DND-41 (cell line): ENCODE results near the gene ADGRA3.

Experiments
- EZH2 ChIP-seq: IDR thresholded peaks from 3 replicates; pipeline ENCODE4 v1.6.1; 2012; ENCODE audit warnings: borderline replicate concordance, low read depth, mild to moderate bottlenecking, moderate library complexity, low read length, inconsistent platforms; ENCODE audit not compliant: severe bottlenecking
- TF ChIP-seq, protein P1 (sequence below): IDR thresholded peaks from 2 replicates; pipeline ENCODE4 v1.5.1; 2012; ENCODE audit warnings: borderline replicate concordance, low read length, moderate library complexity, mild to moderate bottlenecking; ENCODE audit not compliant: poor library complexity, severe bottlenecking; ENCODE audit errors: extremely low read depth

DNA sequence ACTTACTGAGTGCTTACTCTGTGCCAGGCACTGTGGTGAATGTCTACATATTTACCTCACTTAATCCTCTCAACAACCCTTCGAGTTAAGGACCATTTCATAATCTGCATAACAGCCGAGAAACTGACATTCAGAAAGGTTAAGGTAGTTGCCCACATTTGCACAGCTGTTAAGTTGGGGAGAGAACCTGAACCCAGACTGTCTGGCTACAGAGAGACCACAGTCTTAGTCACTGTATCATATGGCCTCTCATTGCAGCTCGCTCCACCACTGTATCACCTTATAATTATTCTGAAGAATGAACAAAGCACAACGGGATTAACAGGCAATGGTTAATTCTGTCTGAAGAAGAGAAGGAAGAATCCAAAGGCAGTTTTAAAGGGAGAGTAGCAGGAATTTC is 98.5 kb downstream of the ADGRA3 start:
- TF ChIP-seq, protein P1, sequence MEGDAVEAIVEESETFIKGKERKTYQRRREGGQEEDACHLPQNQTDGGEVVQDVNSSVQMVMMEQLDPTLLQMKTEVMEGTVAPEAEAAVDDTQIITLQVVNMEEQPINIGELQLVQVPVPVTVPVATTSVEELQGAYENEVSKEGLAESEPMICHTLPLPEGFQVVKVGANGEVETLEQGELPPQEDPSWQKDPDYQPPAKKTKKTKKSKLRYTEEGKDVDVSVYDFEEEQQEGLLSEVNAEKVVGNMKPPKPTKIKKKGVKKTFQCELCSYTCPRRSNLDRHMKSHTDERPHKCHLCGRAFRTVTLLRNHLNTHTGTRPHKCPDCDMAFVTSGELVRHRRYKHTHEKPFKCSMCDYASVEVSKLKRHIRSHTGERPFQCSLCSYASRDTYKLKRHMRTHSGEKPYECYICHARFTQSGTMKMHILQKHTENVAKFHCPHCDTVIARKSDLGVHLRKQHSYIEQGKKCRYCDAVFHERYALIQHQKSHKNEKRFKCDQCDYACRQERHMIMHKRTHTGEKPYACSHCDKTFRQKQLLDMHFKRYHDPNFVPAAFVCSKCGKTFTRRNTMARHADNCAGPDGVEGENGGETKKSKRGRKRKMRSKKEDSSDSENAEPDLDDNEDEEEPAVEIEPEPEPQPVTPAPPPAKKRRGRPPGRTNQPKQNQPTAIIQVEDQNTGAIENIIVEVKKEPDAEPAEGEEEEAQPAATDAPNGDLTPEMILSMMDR, result no peak
- no peak for TF ChIP-seq EZH2
